Activated effector memory CD4-positive, alpha-beta T cell treated with anti-CD3 and anti-CD28 coated beads, Interleukin-2, amount 50 U/mL, for 16 hours (primary cell): ENCODE measurements around the gene SRSF2.
"Not testable (repeated sequence)": the region's sequence is repeated elsewhere in the genome, so short reads cannot be mapped to it uniquely, and the experiment has no call there.

Experiments
- DNase-seq: peaks from one replicate; pipeline ENCODE4 v3.0.0-alpha.2; 2020

Gene SRSF2

GRCh38 chr17:76720211-76720610 is 16.9 kb downstream of the SRSF2 start:
- peak; percentile 30 for DNase-seq

- DNase-seq: peak; percentile 62
Observed at GRCh38 chr17:76718516-76718915, 18.6 kb downstream of the SRSF2 start.

- DNase-seq: peak; percentile 14
Observed at GRCh38 chr17:76716839-76717215, 20.3 kb downstream of the SRSF2 start.

GRCh38 chr17:76716146-76716838 is 20.8 kb downstream of the SRSF2 start:
- peak; percentile 69 for DNase-seq

GRCh38 chr17:76715496-76715830 is 21.7 kb downstream of the SRSF2 start:
- DNase-seq: no peak

GRCh38 chr17:76714822-76715495 is 22.2 kb downstream of the SRSF2 start:
- DNase-seq: peak; percentile 91

- DNase-seq: no peak
Observed at GRCh38 chr17:76714336-76714735, 22.8 kb downstream of the SRSF2 start.

GRCh38 chr17:76713765-76714164 is 23.4 kb downstream of the SRSF2 start:
- no peak for DNase-seq

- not testable (repeated sequence) for DNase-seq
Observed at GRCh38 chr17:76712321-76712720, 24.8 kb downstream of the SRSF2 start.

- DNase-seq: peak; percentile 86
Observed at GRCh38 chr17:76710863-76711611, 26.1 kb downstream of the SRSF2 start, which contains the start of gene MXRA7. Gene MXRA7 (minus strand): TSS chr17:76710965. CDS start chr17:76710946, 19 bp downstream.

- DNase-seq: not testable (repeated sequence)
Observed at GRCh38 chr17:76709951-76710862, 26.9 kb downstream of the SRSF2 start.

- no peak for DNase-seq
Observed at GRCh38 chr17:76709077-76709950, 27.8 kb downstream of the SRSF2 start.

GRCh38 chr17:76707985-76708807 is 28.9 kb downstream of the SRSF2 start:
- DNase-seq: no peak

GRCh38 chr17:76706817-76707216 is 30.3 kb downstream of the SRSF2 start:
- DNase-seq: no peak

- no peak for DNase-seq
Observed at GRCh38 chr17:76704805-76705204, 32.3 kb downstream of the SRSF2 start.

GRCh38 chr17:76702941-76703637 is 34.0 kb downstream of the SRSF2 start:
- DNase-seq: no peak

GRCh38 chr17:76702076-76702475 is 35.1 kb downstream of the SRSF2 start:
- DNase-seq: no peak

GRCh38 chr17:76701471-76701967 is 35.6 kb downstream of the SRSF2 start:
- DNase-seq: no peak

GRCh38 chr17:76700617-76701470 is 36.3 kb downstream of the SRSF2 start:
- DNase-seq: no peak
